Astrocyte of the cerebellum (primary cell): Measurements from ENCODE around the gene SORCS1.
A peak's percentile ranks its signal among the peaks of the same experiment; 100 is the strongest.

ENCODE experiments used
- DNase-seq: peaks from one replicate; pipeline ENCODE4 v3.0.0-alpha.2; 2011; ENCODE audit warnings: low read depth
- H3K4me3 ChIP-seq: 2 replicates; pipeline ENCODE4 v1.5.1; 2011; ENCODE audit warnings: mild to moderate bottlenecking, low read depth, low read length, moderate library complexity
- CTCF ChIP-seq: IDR thresholded peaks from 2 replicates; pipeline ENCODE4 v1.5.1; 2012; ENCODE audit warnings: low read length, low read depth, moderate library complexity, mild to moderate bottlenecking; ENCODE audit errors: missing control alignments
- in situ Hi-C: cut with HindIII; loops from 2 replicates; pipeline ENCODE4 v1.10.0; 2017; ENCODE audit warnings: low sequenced_read_pairs

The SORCS1 gene

GRCh38 chr10:106815427-106816043 is 349.0 kb downstream of the SORCS1 start:
- in situ Hi-C loops = no loop called here
- H3K4me3 ChIP-seq = no peak overlapping the region
- DNase-seq = no peak
- TF ChIP-seq CTCF = no peak

- no peak for TF ChIP-seq CTCF
- no peak overlapping the region for H3K4me3 ChIP-seq
- in situ Hi-C loops = no loop called here
- no peak for DNase-seq
These were observed 359.4 kb downstream of the SORCS1 start for GRCh38 chr10:106804992-106805582.

GRCh38 chr10:106802949-106803348 is 361.6 kb downstream of the SORCS1 start:
- in situ Hi-C loops = no loop called here
- DNase-seq = no peak
- TF ChIP-seq CTCF = no peak
- H3K4me3 ChIP-seq = no peak overlapping the region

- DNase-seq = no peak
- H3K4me3 ChIP-seq = no peak overlapping the region
- TF ChIP-seq CTCF = no peak
- in situ Hi-C loops = no loop called here
These were observed 364.7 kb downstream of the SORCS1 start for GRCh38 chr10:106799776-106800175.

- no peak for DNase-seq
- peak; percentile 38 for TF ChIP-seq CTCF
- H3K4me3 ChIP-seq = no peak overlapping the region
- in situ Hi-C loops = no loop called here
These were observed 368.9 kb downstream of the SORCS1 start for GRCh38 chr10:106795619-106796018.

GRCh38 chr10:106793617-106794016 is 370.9 kb downstream of the SORCS1 start:
- TF ChIP-seq CTCF = no peak
- H3K4me3 ChIP-seq = no peak overlapping the region
- in situ Hi-C loops = no loop called here
- no peak for DNase-seq
